Liver (tissue), 3 donors: ENCODE measurements around the gene CENPO.

ENCODE experiments used
- EGR1 ChIP-seq, 2 donors: IDR thresholded peaks; 2 replicates each; pipeline ENCODE4 v1.6.1; 2016 to 2018; ENCODE audit warnings: antibody characterized with exemption in 2 of 2, low read depth in 2 of 2
- GABPA ChIP-seq, 2 donors: IDR thresholded peaks in 1 of 2; conservative IDR thresholded peaks in 1 of 2; 2 replicates each; pipeline ENCODE4 v1.6.1; 2016; ENCODE audit warnings: antibody characterized with exemption in 2 of 2, mild to moderate bottlenecking in 1 of 2, moderate library complexity in 1 of 2
- HNF4A ChIP-seq, 2 donors: conservative IDR thresholded peaks; 2 replicates each; pipeline ENCODE4 v1.6.1; 2016; ENCODE audit warnings: antibody characterized with exemption in 2 of 2, mild to moderate bottlenecking in 2 of 2
- RAD21 ChIP-seq, 2 donors: IDR thresholded peaks; 2 replicates each; pipeline ENCODE4 v1.6.1; 2016; ENCODE audit warnings: antibody characterized with exemption in 2 of 2, mild to moderate bottlenecking in 2 of 2
- RXRA ChIP-seq, 2 donors: IDR thresholded peaks; 2 replicates each; pipeline ENCODE4 v1.6.1; 2017 to 2018; ENCODE audit warnings: antibody characterized with exemption in 2 of 2, mild to moderate bottlenecking in 1 of 2
- TAF1 ChIP-seq: conservative IDR thresholded peaks from 2 replicates; pipeline ENCODE4 v1.6.1; 2016; ENCODE audit warnings: antibody characterized with exemption, mild to moderate bottlenecking
- YY1 ChIP-seq: IDR thresholded peaks from 2 replicates; pipeline ENCODE4 v1.6.1; 2016; ENCODE audit warnings: antibody characterized with exemption, mild to moderate bottlenecking
- ZBTB33 ChIP-seq: IDR thresholded peaks from 2 replicates; pipeline ENCODE4 v1.6.1; 2016; ENCODE audit warnings: antibody characterized with exemption
- TF ChIP-seq, protein P1 (sequence below): fragments of 150-350 bp; IDR thresholded peaks from 2 replicates; pipeline ENCODE4 v1.5.1; 2017; ENCODE audit warnings: improper control_type of control experiment, low read depth, low read length; ENCODE audit not compliant: missing input control
- TF ChIP-seq, protein P2 (sequence below): IDR thresholded peaks from 2 replicates; pipeline ENCODE4 v1.6.1; 2016; ENCODE audit warnings: antibody characterized with exemption
- TF ChIP-seq, protein P3 (sequence below): IDR thresholded peaks from 2 replicates; pipeline ENCODE4 v1.6.1; 2016; ENCODE audit warnings: antibody characterized with exemption
- TF ChIP-seq, protein P4 (sequence below): IDR thresholded peaks from 2 replicates; pipeline ENCODE4 v1.6.1; 2016; ENCODE audit warnings: antibody characterized with exemption, mild to moderate bottlenecking
- donor health status: healthy.
- donor health status: healthy.

GRCh38 chr2:24824966-24825882 is 32.0 kb downstream of the CENPO start:
- TF ChIP-seq, protein P1, sequence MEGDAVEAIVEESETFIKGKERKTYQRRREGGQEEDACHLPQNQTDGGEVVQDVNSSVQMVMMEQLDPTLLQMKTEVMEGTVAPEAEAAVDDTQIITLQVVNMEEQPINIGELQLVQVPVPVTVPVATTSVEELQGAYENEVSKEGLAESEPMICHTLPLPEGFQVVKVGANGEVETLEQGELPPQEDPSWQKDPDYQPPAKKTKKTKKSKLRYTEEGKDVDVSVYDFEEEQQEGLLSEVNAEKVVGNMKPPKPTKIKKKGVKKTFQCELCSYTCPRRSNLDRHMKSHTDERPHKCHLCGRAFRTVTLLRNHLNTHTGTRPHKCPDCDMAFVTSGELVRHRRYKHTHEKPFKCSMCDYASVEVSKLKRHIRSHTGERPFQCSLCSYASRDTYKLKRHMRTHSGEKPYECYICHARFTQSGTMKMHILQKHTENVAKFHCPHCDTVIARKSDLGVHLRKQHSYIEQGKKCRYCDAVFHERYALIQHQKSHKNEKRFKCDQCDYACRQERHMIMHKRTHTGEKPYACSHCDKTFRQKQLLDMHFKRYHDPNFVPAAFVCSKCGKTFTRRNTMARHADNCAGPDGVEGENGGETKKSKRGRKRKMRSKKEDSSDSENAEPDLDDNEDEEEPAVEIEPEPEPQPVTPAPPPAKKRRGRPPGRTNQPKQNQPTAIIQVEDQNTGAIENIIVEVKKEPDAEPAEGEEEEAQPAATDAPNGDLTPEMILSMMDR: peak; percentile 32
- TF ChIP-seq YY1 (no peak), HNF4A (conservative IDR thresholded peaks at IDR 0.05) (no peak), EGR1 (IDR thresholded peaks at IDR 0.05; ENCODE audit: low read depth in 2 of 2) (no peak), RAD21 (IDR thresholded peaks at IDR 0.05) (peak in 1 of 2 donors; percentile 37), GABPA (IDR thresholded peaks at IDR 0.05 in 1 of 2, conservative IDR thresholded peaks at IDR 0.05 in 1 of 2) (no peak), RXRA (IDR thresholded peaks at IDR 0.05) (no peak), ZBTB33 (no peak), TAF1 (no peak)
- TF ChIP-seq, protein P2, sequence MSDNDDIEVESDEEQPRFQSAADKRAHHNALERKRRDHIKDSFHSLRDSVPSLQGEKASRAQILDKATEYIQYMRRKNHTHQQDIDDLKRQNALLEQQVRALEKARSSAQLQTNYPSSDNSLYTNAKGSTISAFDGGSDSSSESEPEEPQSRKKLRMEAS: no peak
- TF ChIP-seq, protein P3, sequence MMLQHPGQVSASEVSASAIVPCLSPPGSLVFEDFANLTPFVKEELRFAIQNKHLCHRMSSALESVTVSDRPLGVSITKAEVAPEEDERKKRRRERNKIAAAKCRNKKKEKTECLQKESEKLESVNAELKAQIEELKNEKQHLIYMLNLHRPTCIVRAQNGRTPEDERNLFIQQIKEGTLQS: no peak
- TF ChIP-seq, protein P4, sequence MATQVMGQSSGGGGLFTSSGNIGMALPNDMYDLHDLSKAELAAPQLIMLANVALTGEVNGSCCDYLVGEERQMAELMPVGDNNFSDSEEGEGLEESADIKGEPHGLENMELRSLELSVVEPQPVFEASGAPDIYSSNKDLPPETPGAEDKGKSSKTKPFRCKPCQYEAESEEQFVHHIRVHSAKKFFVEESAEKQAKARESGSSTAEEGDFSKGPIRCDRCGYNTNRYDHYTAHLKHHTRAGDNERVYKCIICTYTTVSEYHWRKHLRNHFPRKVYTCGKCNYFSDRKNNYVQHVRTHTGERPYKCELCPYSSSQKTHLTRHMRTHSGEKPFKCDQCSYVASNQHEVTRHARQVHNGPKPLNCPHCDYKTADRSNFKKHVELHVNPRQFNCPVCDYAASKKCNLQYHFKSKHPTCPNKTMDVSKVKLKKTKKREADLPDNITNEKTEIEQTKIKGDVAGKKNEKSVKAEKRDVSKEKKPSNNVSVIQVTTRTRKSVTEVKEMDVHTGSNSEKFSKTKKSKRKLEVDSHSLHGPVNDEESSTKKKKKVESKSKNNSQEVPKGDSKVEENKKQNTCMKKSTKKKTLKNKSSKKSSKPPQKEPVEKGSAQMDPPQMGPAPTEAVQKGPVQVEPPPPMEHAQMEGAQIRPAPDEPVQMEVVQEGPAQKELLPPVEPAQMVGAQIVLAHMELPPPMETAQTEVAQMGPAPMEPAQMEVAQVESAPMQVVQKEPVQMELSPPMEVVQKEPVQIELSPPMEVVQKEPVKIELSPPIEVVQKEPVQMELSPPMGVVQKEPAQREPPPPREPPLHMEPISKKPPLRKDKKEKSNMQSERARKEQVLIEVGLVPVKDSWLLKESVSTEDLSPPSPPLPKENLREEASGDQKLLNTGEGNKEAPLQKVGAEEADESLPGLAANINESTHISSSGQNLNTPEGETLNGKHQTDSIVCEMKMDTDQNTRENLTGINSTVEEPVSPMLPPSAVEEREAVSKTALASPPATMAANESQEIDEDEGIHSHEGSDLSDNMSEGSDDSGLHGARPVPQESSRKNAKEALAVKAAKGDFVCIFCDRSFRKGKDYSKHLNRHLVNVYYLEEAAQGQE: no peak
